GM23338 (cell line): ENCODE measurements around the gene TUBB.

ENCODE experiments used
- CREB1 ChIP-seq: fragments of 250-450 bp; sonication (Bioruptor Pico); IDR thresholded peaks from 2 replicates; pipeline ENCODE4 v1.5.0; 2020; ENCODE audit warnings: low read depth, mild to moderate bottlenecking, moderate library complexity
- EZH2 ChIP-seq: fragments of 200-600 bp; sonication (generic); IDR thresholded peaks from one replicate; pipeline ENCODE4 v1.8.0; 2017; ENCODE audit warnings: antibody characterized with exemption, mild to moderate bottlenecking, low read depth; ENCODE audit not compliant: unreplicated experiment
- EZH2phosphoT487 ChIP-seq: fragments of 200-600 bp; sonication (generic); IDR thresholded peaks from one replicate; pipeline ENCODE4 v1.8.1; 2018; ENCODE audit warnings: antibody characterized with exemption; ENCODE audit not compliant: unreplicated experiment
- NANOG ChIP-seq: IDR thresholded peaks from 2 replicates; pipeline ENCODE4 v1.6.1; 2016; ENCODE audit warnings: antibody characterized with exemption, borderline replicate concordance
- POLR2AphosphoS5 ChIP-seq: IDR thresholded peaks from 2 replicates; pipeline ENCODE4 v1.6.1; 2016; ENCODE audit warnings: antibody characterized with exemption, low read depth
- STAT1 ChIP-seq: IDR thresholded peaks from one replicate; pipeline ENCODE4 v1.6.1; 2016; ENCODE audit warnings: antibody characterized with exemption; ENCODE audit not compliant: unreplicated experiment
- ZNF114 ChIP-seq: fragments of 250-450 bp; sonication (Bioruptor Pico); IDR thresholded peaks from 2 replicates; pipeline ENCODE4 v1.5.0; 2020; ENCODE audit warnings: mild to moderate bottlenecking, moderate library complexity
- TF ChIP-seq, protein P1 (sequence below), 2 experiments: fragments of 200-600 bp in 1 of 2; sonication (generic) in 1 of 2; conservative IDR thresholded peaks; 2 replicates each; pipeline versions ENCODE4 v1.5.1 to v1.6.1; 2016 to 2017; ENCODE audit warnings: antibody characterized with exemption in 2 of 2, low read depth in 2 of 2, mild to moderate bottlenecking in 2 of 2, moderate library complexity in 1 of 2
- TF ChIP-seq, protein P2 (sequence below): IDR thresholded peaks from one replicate; pipeline ENCODE4 v1.6.1; 2018; ENCODE audit warnings: antibody characterized with exemption; ENCODE audit not compliant: unreplicated experiment
- TF ChIP-seq, protein P3 (sequence below): IDR thresholded peaks from 2 replicates; pipeline ENCODE4 v1.6.1; 2016; ENCODE audit warnings: antibody characterized with exemption

DNA sequence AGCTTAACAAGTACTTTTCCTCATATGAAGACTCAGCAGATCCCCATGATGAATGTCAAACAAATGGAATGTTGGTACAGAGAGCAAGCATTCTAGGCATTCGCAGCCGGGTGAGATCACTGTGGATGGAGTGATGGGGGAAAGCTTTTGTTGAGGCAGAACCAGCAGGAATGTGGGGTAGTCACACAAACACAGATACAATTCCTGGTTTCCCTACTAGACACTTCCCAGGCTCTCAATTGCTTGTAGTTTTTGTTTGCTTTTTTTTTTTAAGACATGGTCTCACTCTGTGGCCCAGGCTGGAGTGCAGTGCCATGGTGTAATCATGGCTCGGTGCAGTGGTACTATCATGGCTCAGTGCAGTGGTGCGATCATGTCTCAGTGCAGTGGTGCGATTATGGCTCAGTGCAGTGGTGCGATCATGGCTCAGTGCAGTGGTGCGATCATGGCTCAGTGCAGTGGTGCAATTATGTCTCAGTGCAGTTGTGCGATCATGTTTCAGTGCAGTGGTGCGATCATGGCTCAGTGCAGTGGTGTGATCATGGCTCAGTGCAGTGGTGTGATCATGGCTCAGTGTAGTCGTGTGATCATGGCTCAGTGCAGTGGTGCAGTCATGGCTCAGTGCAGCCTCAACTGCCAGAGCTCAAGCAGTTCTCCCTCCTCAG, 39.6 kb downstream of the TUBB start:
- TF ChIP-seq, protein P1, sequence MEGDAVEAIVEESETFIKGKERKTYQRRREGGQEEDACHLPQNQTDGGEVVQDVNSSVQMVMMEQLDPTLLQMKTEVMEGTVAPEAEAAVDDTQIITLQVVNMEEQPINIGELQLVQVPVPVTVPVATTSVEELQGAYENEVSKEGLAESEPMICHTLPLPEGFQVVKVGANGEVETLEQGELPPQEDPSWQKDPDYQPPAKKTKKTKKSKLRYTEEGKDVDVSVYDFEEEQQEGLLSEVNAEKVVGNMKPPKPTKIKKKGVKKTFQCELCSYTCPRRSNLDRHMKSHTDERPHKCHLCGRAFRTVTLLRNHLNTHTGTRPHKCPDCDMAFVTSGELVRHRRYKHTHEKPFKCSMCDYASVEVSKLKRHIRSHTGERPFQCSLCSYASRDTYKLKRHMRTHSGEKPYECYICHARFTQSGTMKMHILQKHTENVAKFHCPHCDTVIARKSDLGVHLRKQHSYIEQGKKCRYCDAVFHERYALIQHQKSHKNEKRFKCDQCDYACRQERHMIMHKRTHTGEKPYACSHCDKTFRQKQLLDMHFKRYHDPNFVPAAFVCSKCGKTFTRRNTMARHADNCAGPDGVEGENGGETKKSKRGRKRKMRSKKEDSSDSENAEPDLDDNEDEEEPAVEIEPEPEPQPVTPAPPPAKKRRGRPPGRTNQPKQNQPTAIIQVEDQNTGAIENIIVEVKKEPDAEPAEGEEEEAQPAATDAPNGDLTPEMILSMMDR (conservative IDR thresholded peaks at IDR 0.05; ENCODE audit: low read depth in 2 of 2): no peak
- TF ChIP-seq EZH2: no peak
- TF ChIP-seq, protein P2, sequence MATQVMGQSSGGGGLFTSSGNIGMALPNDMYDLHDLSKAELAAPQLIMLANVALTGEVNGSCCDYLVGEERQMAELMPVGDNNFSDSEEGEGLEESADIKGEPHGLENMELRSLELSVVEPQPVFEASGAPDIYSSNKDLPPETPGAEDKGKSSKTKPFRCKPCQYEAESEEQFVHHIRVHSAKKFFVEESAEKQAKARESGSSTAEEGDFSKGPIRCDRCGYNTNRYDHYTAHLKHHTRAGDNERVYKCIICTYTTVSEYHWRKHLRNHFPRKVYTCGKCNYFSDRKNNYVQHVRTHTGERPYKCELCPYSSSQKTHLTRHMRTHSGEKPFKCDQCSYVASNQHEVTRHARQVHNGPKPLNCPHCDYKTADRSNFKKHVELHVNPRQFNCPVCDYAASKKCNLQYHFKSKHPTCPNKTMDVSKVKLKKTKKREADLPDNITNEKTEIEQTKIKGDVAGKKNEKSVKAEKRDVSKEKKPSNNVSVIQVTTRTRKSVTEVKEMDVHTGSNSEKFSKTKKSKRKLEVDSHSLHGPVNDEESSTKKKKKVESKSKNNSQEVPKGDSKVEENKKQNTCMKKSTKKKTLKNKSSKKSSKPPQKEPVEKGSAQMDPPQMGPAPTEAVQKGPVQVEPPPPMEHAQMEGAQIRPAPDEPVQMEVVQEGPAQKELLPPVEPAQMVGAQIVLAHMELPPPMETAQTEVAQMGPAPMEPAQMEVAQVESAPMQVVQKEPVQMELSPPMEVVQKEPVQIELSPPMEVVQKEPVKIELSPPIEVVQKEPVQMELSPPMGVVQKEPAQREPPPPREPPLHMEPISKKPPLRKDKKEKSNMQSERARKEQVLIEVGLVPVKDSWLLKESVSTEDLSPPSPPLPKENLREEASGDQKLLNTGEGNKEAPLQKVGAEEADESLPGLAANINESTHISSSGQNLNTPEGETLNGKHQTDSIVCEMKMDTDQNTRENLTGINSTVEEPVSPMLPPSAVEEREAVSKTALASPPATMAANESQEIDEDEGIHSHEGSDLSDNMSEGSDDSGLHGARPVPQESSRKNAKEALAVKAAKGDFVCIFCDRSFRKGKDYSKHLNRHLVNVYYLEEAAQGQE: no peak
- TF ChIP-seq EZH2phosphoT487: no peak
- TF ChIP-seq POLR2AphosphoS5: no peak
- TF ChIP-seq CREB1 (CRISPR knock-in tag): no peak
- TF ChIP-seq STAT1: no peak
- TF ChIP-seq NANOG: no peak
- TF ChIP-seq, protein P3, sequence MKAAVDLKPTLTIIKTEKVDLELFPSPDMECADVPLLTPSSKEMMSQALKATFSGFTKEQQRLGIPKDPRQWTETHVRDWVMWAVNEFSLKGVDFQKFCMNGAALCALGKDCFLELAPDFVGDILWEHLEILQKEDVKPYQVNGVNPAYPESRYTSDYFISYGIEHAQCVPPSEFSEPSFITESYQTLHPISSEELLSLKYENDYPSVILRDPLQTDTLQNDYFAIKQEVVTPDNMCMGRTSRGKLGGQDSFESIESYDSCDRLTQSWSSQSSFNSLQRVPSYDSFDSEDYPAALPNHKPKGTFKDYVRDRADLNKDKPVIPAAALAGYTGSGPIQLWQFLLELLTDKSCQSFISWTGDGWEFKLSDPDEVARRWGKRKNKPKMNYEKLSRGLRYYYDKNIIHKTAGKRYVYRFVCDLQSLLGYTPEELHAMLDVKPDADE: no peak
- TF ChIP-seq ZNF114 (CRISPR knock-in tag): no peak
